Measurements from ENCODE around the gene NPHP3.

DNA sequence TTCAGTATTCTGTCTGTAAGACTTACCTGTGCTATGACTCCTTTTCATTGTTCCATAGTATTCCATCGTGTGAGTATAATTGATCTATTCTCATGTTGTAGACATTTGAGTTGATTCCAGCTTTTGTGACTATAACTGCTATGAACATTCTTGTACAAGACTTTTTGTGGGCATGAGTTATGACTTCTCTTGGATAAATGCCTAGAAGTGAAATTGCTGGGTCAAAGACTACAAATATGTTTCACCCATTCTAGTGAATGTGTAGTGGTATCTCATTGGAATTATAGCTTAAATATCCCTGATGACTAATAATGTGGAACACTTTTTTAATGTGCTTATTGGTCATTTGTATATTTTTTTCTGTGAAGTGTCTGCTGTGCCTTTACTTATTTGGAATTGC lies 27.6 kb upstream of the NPHP3 start:
- TF ChIP-seq, protein P1, sequence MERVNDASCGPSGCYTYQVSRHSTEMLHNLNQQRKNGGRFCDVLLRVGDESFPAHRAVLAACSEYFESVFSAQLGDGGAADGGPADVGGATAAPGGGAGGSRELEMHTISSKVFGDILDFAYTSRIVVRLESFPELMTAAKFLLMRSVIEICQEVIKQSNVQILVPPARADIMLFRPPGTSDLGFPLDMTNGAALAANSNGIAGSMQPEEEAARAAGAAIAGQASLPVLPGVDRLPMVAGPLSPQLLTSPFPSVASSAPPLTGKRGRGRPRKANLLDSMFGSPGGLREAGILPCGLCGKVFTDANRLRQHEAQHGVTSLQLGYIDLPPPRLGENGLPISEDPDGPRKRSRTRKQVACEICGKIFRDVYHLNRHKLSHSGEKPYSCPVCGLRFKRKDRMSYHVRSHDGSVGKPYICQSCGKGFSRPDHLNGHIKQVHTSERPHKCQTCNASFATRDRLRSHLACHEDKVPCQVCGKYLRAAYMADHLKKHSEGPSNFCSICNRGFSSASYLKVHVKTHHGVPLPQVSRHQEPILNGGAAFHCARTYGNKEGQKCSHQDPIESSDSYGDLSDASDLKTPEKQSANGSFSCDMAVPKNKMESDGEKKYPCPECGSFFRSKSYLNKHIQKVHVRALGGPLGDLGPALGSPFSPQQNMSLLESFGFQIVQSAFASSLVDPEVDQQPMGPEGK (CRISPR knock-in tag; IDR thresholded peaks at IDR 0.05; ENCODE audit: borderline replicate concordance): no peak
- no peak for TF ChIP-seq BACH2 (CRISPR knock-in tag; IDR thresholded peaks at IDR 0.05; ENCODE audit: borderline replicate concordance)

Data from SK-N-SH treated with all-trans-retinoic acid at 6 μM for 48 hours (cell line).